Bone marrow (tissue), 2 donors: ENCODE data around the gene FXYD3.
A peak's percentile ranks its signal among the peaks of the same experiment; 100 is the strongest.

Source experiments
- DNase-seq, 2 donors: peaks; one replicate each; lab custom pipeline; 2025; lab: John Stamatoyannopoulos, UW

The FXYD3 gene, protein sequence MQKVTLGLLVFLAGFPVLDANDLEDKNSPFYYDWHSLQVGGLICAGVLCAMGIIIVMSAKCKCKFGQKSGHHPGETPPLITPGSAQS

DNA sequence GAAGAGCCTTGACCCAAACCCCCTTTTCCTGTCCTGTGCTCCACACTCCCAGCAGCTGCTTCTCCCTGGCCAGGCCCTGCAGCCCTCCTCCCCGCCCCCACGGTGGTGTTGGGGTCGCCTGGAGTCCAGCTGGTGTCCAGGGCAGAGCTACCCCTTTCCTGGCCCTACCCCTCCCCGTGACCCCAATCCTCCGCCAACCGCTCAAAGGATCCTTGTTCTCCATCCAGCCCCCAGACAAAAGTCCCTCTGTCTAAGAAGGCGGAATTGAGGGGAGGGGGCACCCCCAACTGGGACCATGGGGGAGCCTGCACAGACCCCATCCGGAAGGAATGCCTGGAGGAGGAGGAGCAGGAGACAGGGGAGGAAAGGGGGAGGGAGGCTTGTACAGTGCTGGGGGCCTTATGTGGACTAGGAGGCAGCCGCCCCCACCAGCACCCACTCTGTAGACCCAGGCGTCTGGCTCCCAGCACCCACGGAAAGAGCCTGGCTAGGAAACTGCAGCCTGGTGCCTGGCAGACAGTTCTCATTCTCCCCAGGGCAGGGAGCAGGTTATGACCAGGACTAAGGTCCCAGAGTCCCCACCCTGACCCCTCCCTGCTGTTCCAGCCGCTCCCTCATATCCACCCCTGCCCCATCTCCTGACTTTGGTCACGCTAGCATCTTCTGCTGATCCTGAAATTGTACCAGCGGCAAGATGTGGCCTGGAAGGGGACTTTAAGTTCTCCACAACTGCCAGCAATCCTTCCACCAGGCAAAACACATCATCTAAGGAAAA lies at the start of gene FXYD3:
Gene FXYD3, plus strand, starts transcription at position 647 of the 775 bp plus-strand sequence. CDS start 3,554 bp downstream, outside the sequence.
- no peak for DNase-seq

DNA sequence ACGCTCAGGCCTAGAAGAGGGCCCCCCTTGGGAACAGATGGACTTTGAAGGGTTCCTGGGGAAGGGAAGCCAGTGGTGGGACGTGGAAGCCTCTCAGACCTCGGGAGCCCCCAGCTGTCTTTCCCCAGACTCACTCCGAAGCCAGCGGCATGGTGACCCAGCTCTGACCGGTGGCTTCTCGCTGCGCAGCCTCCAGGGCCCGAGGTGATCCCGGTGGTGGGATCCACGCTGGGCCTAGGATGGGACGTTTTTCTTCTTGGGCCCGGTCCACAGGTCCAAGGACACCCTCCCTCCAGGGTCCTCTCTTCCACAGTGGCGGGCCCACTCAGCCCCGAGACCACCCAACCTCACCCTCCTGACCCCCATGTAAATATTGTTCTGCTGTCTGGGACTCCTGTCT lies 49.5 kb upstream of the FXYD3 start:
- no peak for DNase-seq

DNA sequence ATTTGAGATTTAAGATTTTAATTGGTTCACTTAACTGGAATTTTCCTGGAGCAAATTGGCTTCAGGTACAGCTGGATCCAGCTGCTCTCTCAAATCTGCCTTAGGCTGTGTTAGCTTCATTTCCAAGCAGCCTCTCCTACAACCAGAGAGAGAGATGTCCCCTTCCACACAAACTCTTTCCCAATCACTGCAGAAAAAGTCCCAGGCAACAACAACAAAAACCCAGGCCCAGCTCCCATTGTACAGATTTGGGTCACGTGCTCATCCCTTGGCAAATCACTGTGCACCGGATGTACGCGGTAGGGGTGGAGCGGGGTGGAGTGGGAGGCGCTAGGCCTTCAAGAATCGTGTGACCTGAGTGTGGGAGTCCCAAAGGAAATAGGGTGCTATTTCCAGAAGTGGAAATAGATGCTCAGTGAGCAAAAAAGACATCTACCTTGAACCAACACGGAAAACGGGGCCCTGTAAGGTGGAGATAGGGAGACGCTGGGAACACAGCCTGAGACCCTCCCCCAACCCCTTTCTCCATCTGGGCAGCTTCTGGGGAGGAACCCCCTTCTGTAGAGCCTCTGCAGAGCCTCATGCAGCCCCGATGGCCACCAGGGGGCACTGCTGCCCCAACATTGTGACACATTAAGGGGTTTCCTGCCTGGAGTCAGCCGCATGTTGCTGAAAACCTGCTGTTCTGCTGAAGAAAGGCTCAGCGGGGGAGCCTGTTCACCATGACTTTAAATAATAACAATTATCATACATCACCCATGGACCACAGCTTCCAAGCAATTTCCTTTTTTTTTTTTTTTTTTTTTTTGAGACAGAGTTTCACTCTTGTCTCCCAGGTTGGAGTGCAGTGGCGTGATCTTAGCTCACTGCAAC lies 48.7 kb upstream of the FXYD3 start:
- DNase-seq: peak; percentile 62 to 73

DNA sequence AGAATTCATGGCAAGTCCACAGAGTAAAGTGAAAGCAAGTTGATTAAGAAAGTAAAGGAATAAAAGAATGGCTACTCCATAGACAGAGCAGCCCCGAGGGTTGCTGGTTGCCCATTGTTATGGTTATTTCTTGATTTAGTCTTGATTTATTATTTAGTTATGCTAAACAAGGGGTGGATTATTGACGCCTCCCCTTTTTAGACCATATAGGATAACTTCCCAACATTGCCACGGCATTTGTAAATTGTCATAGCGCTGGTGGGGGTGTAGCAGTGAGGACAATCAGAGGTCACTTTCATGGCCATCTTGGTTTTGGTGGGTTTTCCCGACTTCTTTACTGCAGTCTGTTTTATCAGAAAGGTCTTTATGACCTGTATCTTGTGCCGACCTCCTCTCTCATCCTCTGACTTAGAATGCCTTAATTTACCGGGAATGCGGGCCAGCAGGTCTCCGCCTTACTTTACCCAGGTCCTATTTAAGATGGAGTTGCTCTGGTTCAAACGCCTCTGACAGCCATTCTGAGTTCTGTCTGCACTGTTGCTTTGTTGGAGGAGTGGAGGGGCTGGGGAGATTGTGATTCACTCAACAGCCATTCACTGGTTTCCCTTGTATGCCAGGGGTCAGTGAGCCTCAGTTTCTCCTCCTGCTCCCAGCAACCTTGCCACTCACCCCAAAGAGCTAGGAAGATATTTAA lies 46.5 kb upstream of the FXYD3 start:
- no peak for DNase-seq

DNA sequence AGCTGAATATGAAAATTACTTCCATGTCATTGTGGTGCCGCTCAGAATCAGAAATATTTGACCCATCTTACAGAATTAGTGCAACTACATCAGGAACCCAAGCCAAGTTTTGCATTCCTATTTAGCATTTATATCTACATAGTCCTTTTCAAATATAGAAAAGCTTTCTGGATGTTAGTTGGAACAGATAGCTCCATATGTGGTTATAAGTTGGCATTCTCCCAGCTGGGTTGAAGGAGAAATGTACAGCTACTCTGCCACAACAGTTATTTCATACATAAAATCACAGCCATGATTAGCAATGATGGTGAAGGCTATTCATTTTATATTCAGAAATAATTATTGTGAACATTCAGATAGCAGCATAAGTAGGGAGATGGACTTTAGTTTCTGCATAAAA lies 45.9 kb upstream of the FXYD3 start:
- DNase-seq: no peak

DNA sequence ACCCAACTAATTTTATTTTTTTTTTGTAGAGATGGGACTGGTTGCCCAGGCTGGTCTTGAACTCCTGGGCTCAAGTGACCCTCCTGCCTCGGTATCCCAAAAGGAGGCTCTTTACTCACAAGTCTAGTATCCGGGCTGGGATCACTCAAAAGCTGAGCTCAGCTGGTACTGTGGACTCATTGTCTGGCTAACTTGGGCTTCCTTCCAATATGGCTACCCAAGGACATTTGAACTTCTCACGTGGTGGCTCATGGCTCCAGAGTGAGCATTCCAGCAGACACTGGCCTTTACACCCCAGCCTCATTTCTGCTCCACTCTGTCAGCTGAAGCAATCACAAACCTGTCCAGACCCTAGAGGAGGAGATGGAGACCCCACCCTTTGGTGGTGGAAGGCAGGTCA lies 45.2 kb upstream of the FXYD3 start:
- no peak for DNase-seq

DNA sequence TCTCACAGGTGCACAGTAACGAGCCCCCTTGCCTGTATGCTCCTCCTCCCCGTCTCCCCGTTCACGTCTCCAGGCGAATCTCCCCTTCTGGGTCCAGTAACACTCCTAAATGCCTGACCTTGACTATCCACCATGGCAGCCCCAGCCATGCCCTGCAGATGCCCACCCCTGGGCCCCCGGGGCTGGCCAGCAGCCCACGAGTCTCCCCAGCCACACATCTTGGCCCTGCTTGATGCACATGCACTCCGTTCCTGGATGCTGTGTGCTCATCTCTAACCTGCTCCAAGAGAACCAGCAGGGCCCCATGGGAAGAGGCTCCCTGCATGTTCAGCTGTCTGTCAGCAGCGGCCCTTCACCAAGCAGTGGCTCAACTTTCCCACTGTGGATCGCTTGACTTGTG lies 42.1 kb upstream of the FXYD3 start:
- no peak for DNase-seq

DNA sequence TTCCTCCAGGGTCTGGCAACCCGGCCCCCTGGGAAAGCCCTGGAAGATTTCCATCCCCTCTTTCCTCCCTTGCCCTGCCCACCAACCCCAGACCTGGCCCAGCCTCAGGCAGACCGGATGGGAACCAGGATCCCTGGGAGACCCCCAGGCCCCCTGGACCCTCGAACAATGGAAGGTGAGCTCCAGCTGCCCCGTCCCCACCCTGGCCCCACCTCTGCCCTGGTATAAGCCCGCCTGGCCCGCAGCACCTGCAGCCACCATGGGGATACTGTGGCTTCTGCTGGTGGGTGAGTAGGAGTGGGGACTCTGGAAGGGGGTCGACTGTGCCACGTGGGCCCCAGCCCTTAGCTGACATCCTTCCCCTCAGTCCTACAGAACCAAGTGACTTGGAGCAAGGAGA lies 41.7 kb upstream of the FXYD3 start:
- no peak for DNase-seq

DNA sequence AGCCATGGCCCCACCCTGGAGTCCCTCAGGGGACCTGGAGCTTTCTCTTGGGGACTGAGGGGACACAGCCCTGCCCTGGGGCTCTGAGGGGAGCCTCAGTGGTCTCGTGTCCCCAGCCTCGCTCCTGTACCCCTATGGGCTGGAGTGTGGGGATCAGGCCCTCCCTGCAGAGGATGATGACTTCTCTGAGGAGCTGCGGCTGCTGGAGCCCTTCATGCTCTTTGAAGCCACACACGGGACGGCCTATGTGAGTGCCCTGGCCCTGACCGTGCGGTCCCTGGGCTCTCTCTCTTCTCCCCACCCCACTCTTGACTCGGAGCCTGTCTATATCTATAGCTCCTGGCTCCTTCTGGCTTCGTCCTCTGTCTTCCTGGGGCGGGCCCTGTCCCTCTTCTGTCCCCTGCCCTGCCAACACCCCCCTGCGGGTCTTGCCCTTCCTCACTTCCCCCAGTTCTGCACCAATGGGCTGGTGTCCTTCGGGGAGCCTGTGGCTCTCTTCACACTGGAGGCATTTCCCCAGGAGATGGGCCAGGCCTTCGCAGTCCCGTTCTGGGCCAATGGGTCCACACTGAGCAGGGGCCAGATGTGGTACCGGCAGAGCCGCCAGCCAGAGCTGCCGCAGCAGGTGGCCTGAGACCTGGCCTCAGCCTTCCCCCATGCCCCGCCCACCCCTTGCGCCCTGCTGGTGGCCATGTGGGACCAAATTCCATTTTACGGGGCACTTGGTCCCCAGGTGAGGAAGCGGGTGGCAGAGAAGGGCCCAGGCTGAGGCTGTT lies 41.0 kb upstream of the FXYD3 start:
- no peak for DNase-seq

DNA sequence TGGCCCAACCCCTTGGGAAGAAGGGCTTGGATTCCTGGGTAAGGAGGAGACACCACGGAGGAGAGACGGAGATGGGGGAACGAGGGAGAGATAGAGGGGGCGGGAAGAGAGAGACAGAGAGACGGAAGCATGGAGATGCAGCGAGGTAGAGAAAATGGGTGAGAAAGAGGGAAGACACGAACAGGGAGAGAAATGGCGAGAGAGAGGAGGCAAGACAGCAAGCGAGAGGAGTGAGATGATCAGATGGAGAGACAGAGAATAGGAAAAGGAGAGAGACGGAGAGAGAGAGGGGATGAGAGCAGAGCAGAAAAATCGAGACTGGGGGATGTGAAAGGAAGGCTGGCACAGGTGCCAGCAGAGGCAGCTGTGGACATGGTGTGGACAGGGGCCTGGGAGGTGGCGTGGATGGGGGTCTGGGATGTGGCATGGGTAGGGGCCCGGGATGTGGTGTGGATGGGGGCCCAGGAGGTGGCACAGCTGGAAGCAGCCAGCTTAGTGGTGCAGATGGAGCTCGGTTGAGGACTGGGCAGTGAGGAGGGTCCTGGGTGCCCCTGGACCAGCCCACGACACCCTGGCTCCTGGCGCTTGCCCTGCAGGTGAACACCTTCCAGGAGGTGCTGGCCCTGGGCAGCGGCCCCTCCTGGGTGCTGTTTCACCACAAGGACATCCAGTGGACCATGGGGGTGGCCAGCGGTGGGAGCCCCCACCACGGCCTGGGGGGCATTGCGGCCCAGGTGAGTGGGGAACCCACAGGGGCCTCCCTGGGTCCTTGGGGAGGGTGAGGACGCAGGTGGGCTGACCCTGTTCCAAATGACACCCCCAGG lies 40.2 kb upstream of the FXYD3 start:
- no peak for DNase-seq

DNA sequence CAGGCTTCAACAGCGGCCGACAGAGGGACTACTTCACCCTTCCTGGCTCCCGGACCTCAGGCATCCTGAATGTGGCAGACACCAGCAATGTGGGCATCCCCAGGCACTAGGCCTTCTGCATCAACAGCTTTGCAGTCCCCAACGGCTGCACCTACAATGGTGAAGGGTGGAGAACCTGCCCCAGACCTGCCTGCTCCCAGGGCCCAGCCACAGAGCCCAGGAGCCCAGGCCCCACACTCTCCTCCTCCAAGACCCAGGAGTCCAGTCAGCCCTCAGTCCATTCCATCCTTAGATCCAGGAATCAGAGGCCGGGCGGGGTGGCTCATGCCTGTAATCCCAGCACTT lies 39.6 kb upstream of the FXYD3 start:
- no peak for DNase-seq

DNA sequence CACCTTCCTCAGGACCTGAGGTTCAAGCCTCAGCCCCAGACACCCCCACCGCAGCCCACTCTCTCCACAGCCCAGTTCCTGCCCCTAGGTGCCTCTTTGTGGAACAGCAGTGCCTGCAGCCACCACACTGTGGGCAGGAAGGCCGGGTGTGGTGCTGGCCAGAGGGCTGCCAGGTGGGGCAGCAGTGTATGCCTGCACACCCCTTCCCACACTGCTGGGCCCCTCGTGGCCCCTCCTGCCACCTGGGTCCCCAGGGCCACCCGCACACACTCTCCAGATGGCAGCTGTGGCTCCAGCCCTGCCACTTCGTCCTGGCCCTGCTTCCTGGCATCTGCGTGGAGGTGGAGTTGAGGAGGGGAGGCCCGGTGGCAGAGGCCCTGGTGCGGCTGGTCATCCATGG lies 39.0 kb upstream of the FXYD3 start:
- no peak for DNase-seq

DNA sequence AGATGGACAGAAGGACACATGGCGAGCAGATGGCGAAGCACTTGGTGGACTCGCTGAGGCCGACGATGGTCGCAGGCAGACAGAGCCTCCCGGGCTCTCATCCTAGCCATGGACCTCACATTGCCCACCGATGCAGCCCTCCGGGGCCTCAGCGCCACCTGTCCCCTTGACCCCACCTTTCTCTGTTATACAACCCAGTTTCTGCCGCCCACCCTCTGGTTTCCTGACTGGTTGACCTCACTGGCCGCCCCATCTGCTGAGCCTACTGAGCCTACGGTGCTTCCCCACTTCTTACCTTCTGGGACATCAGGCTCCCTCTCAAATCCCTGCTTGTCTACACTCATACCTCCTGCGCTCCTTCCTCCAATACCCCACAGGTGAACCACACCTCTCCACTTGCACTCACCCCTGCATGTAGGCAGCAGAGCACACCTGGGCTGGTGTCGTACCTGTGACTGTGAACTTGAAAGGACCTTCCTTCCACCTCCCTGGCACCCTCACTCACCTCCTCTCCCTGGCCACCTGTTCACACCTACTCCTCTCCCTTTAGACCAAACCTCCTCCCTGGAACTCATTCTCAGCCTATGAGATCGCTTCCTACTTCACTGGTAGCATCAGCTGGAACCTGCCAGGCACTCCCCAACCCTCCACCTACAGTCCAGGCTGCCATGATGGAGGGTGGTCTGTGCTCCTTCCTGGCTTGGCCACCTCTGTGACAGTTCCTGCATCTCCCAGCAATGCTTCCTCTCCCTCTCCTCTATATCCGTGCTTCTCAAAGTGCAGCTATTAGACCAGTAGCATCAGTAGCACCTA lies 38.0 kb upstream of the FXYD3 start:
- no peak for DNase-seq

DNA sequence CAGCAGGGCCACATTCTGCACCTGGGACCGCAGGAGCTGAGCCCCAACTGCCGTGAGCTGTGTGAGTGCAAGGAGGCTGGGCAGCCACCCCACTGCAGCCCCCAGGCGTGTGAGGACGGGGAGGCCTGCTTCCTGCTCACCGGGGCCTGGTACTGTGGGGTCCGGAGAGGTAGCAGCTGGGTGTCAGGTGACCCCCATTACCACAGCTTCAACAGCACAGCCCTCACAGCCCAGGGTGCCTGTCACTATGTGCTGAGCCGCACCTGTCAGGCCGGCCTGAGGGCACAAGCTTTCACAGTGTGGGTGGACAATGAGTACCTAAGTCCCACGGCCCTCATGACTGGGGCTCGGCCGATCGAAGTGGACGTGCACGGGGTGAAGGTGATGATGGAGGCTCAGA lies 35.8 kb upstream of the FXYD3 start:
- no peak for DNase-seq

DNA sequence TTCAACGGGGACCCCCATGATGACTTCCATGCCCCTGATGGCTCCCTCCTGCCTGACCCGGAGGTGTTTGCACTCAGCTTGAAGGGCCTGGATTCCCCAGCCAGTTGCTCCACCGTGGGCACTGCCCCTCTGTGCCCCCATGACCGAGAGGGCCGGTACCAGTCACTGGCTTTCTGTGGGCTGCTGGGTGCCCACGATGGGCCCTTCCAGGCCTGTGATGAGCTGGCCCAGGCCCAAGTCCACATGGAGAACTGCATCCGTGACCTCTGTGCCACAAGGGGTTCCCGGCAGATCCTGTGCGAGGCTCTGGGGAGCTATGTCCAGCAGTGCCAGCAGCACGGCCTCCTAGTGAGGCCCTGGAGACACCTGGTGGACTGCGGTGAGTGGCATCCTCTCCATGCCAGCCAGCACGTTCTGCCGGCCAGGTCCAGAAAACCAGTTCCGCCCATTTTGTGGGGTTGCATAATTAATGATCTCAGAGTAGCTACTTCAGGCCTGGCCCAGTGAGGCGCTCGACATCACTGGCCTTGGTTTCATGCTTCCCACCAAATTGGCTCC lies 34.9 kb upstream of the FXYD3 start:
- no peak for DNase-seq

DNA sequence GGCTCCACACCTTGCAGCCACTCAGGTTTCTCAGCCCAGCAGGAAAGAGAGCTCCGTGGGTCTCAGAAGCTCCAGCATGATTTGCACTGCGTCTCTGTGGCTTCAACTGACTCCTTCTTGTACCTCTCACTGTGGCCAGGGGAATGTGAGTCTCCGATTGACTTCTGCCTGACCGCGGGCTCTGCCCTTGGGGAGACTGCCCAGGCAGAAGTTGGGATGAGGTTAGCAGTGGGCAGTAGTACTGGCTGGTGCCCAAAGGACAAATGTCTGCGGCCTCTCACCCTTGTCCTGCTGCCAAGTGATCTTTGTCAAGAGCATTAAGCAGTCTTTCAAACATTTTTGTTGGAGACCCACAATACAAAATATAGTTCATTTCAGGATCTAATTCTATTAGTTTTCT lies 34.4 kb upstream of the FXYD3 start:
- DNase-seq: no peak

DNA sequence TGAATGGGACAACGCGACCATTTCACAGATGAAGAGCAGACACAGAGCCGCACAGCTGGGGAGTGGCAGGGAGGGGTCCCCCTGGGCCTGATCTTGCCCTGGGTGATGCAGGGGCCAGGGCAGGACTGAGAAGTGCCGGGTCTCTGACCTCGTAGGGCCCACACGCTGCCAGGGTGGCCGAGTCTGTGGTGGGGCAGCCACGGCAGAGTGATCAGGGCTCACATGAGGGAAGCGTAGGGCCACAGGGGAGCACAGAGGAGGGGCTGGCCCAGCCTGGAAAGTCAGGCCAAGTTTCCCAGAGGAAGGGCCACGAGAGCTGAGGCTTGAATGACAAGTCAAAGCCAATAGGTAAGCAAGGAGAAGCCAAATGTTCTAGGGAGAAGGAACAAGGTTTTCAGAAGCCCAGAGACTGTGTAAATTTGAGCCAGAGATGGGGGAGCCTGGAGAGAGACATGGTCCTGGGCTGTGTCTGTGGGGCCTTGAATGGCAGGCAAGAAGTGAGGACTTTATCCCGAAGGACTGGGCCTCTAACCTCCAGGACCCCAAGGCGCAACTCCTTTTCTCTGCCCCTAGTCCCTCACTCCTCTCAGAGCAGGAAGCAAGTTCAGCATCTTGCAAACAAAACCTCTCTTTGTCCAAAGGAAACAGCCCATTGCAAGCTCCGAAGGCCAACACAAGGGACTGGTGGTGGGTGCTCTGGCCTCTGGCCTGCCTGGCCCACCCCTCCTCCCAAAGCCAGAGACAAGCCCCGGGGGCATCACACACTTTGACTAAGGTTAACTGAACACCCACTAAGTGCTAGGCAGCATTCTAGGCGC lies 31.7 kb upstream of the FXYD3 start:
- no peak for DNase-seq

DNA sequence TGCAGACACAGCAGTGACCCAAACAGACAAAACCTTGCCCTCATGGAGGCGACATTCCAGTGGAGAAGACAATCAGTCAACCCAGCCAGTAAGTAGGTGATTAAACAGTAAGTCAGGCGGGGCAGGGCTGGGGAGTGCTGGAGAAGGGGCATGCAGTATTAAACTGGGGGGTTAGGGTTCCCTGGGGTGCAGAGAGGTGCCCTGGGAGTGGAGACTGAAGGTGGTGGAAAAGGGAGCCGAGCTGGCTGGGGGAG lies 31.2 kb upstream of the FXYD3 start:
- no peak for DNase-seq

DNA sequence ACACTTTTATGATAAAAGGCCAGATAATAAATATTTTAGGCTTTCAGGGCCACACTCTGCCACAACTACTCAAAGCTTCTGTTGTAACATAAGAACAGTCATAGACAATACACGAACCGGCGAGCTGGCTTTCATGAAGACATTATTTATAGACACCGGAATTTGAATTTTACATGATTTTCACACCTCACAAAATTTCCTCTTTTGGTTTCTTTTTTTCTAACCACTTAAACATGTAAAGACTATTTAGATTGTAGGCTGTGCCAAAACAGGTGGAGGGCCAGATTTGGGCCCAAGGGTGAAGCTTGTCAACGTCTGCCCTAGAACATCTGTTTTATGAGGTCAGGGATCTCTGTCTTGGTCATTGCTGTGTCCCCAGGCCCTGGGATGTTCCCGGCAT lies 29.7 kb upstream of the FXYD3 start:
- DNase-seq: no peak
